Measurements from ENCODE around the gene RPUSD1. TPM values are rescaled to one million over a fixed set of nuclear protein-coding genes. Genes with fewer than 3 reads are reported as not detected.

Gene RPUSD1
- total and polyA plus RNA-seq, 7 donors: 10.7 to 31.1 (median 14.7) TPM

- Histone ChIP-seq H3K36me3 (no peaks in the 10 kb centered on the region), H3K4me3 (no peak overlapping the region), H3K4me1 (peaks cover 0 to 10% (median 9%) of the 10 kb centered on the region in 4 donors), H3K9me3 (peaks cover 0 to 2% (median 0%) of the 10 kb centered on the region in 4 donors), H3K27me3 (peaks cover 5 to 63% (median 26%) of the 10 kb centered on the region in 3 donors), H3K27ac (no peak overlapping the region)
- WGBS, 2 donors: 78 to 86% methylated on average over 17 of the region's 17 CpGs
- DNase-seq: no peak
- TF ChIP-seq EP300 (IDR thresholded peaks at IDR 0.05) (no peak), POLR2A (IDR thresholded peaks at IDR 0.05) (no peak), POLR2AphosphoS5 (IDR thresholded peaks at IDR 0.05) (no peak), CTCF (IDR thresholded peaks at IDR 0.05) (no peak)
- intact Hi-C loops (cut with DNase I): no loop called here
Observed at GRCh38 chr16:828891-829290, 40.7 kb upstream of the RPUSD1 start.

- H3K27me3 ChIP-seq: peaks cover 5 to 61% (median 19%) of the 10 kb centered on the region in 3 donors
Observed at GRCh38 chr16:827513-827912, 39.3 kb upstream of the RPUSD1 start.

GRCh38 chr16:825341-826061, 37.3 kb upstream of the RPUSD1 start:
- no peaks in the 10 kb centered on the region for H3K36me3 ChIP-seq
- H3K9me3 ChIP-seq: no peaks in the 10 kb centered on the region
- peaks cover 5 to 61% (median 11%) of the 10 kb centered on the region in 3 donors for H3K27me3 ChIP-seq
- H3K4me3 ChIP-seq: no peak overlapping the region
- peaks cover 0 to 10% (median 9%) of the 10 kb centered on the region in 4 donors for H3K4me1 ChIP-seq
- no peak for TF ChIP-seq CTCF (IDR thresholded peaks at IDR 0.05)
- TF ChIP-seq EP300 (IDR thresholded peaks at IDR 0.05): no peak
- TF ChIP-seq POLR2A (IDR thresholded peaks at IDR 0.05): no peak
- TF ChIP-seq POLR2AphosphoS5 (IDR thresholded peaks at IDR 0.05): no peak
- WGBS, 2 donors: 51 to 62% methylated on average over 36 of the region's 36 CpGs
- no peak for DNase-seq
- H3K27ac ChIP-seq: no peak overlapping the region
- intact Hi-C loops (cut with DNase I): no loop called here

More at GRCh38 chr16:827513-827912, 39.3 kb upstream of the RPUSD1 start:
- H3K4me1 ChIP-seq: peaks cover 0 to 10% (median 9%) of the 10 kb centered on the region in 4 donors
- no peaks in the 10 kb centered on the region for H3K9me3 ChIP-seq
- 87 to 91% methylated on average over 24 of the region's 24 CpGs for whole genome bisulfite sequencing, 2 donors
- no peak overlapping the region for H3K27ac ChIP-seq
- TF ChIP-seq EP300 (IDR thresholded peaks at IDR 0.05) (no peak), CTCF (IDR thresholded peaks at IDR 0.05) (no peak), POLR2A (IDR thresholded peaks at IDR 0.05) (no peak), POLR2AphosphoS5 (IDR thresholded peaks at IDR 0.05) (no peak)
- no peak overlapping the region for H3K4me3 ChIP-seq
- no peaks in the 10 kb centered on the region for H3K36me3 ChIP-seq
- DNase-seq: no peak
- intact Hi-C loops (cut with DNase I): no loop called here

- intact Hi-C loops (cut with DNase I): no loop called here
- TF ChIP-seq POLR2AphosphoS5 (IDR thresholded peaks at IDR 0.05) (no peak), POLR2A (IDR thresholded peaks at IDR 0.05) (no peak), CTCF (IDR thresholded peaks at IDR 0.05) (no peak), EP300 (IDR thresholded peaks at IDR 0.05) (no peak)
- H3K27me3 ChIP-seq: peaks cover 5 to 70% (median 11%) of the 10 kb centered on the region in 3 donors
- no peak overlapping the region for H3K27ac ChIP-seq
- H3K36me3 ChIP-seq: no peaks in the 10 kb centered on the region
- H3K4me1 ChIP-seq: peaks cover 0 to 10% (median 9%) of the 10 kb centered on the region in 4 donors
- whole genome bisulfite sequencing, 2 donors: 88 to 90% methylated on average over 25 of the region's 25 CpGs
- no peaks in the 10 kb centered on the region for H3K9me3 ChIP-seq
- H3K4me3 ChIP-seq: no peak overlapping the region
- no peak for DNase-seq
Observed at GRCh38 chr16:824601-825000, 36.4 kb upstream of the RPUSD1 start.

Data from sigmoid colon (tissue), 7 donors.